Activated naive CD8-positive, alpha-beta T cell treated with anti-CD3 and anti-CD28 coated beads, Interleukin-2, amount 10 ng/mL, durations not matched to agents 7 days and 5 days (primary cell): ENCODE data around the gene NCOA6. TPM values are rescaled to one million over a fixed set of nuclear protein-coding genes. Genes with fewer than 3 reads are reported as not detected.

Source experiments
- total RNA-seq, 2 experiments: library from RNA; stranded (reverse); gene quantifications; one replicate each; pipeline ENCODE4 v1.2.3, GENCODE V29; 2021

NCOA6 gene
- total RNA-seq, 2 experiments from 2014 or later, result 31.7 to 32.6 TPM

Other genes starting within 250 kb of the NCOA6 start
- 10 to 100 TPM; 17.0 to 19.1 TPM for gene PIGU, start 148.6 kb downstream of the NCOA6 start, total RNA-seq
- 1 to 10 TPM; 2.1 TPM for gene TP53INP2, start 121.3 kb downstream of the NCOA6 start, total RNA-seq
- gene GGT7, start 47.2 kb upstream of the NCOA6 start, total RNA-seq, result 10 to 100 TPM; 19.8 to 20.1 TPM
- 10 to 100 TPM; 27.4 to 29.6 TPM for gene ACSS2, start 51.0 kb upstream of the NCOA6 start, total RNA-seq
- 10 to 100 TPM; 53.8 to 57.2 TPM for gene GSS, start 130.2 kb upstream of the NCOA6 start, total RNA-seq
- gene MYH7B, start 130.2 kb upstream of the NCOA6 start, total RNA-seq, result under 1 TPM; 0.20 to 0.55 TPM